Measurements from ENCODE around the gene WDR12. TPM values are rescaled to one million over a fixed set of nuclear protein-coding genes. Genes with fewer than 3 reads are reported as not detected.

Gene WDR12
- total and polyA plus RNA-seq, 2 of the 13 experiments (the other 11 are each of a cell fraction or from before 2014, with no cell fraction given): 94.4 to 216 TPM

- TF ChIP-seq DDIT3 (CRISPR knock-in tag; IDR thresholded peaks at IDR 0.05) (no peak), IRF9 (CRISPR knock-in tag; IDR thresholded peaks at IDR 0.05; ENCODE audit: borderline replicate concordance) (no peak), ZNF614 (CRISPR knock-in tag; IDR thresholded peaks at IDR 0.05; ENCODE audit: borderline replicate concordance) (no peak), TEAD2 (CRISPR knock-in tag; IDR thresholded peaks at IDR 0.05) (no peak)
Observed at GRCh38 chr2:202824901-202825300, 86.6 kb downstream of the WDR12 start (continued).

Other genes with a start within 250 kb of the WDR12 start
- gene ICA1L, start 39.9 kb downstream of the WDR12 start, total RNA-seq (2016; rRNA removed; fragmentation: Illumina TruSeq; extraction: Trizol): 2.1 and 2.4 TPM in 2 replicates
- 1.5 and 2.0 TPM in 2 replicates for gene ICA1L, start 39.9 kb downstream of the WDR12 start, polyA plus RNA-seq (2011; rRNA removed)
- 3.0 and 3.7 TPM in 2 replicates for gene CARF, start 602 bp upstream of the WDR12 start, total RNA-seq (2016; rRNA removed; fragmentation: Illumina TruSeq; extraction: Trizol)
- 5.0 and 5.4 TPM in 2 replicates for gene CARF, start 602 bp upstream of the WDR12 start, polyA plus RNA-seq (2011; rRNA removed)
- gene NBEAL1, start 103.2 kb upstream of the WDR12 start, total RNA-seq (2016; rRNA removed; fragmentation: Illumina TruSeq; extraction: Trizol): 15.7 and 27.6 TPM in 2 replicates
- gene NBEAL1, start 103.2 kb upstream of the WDR12 start, polyA plus RNA-seq (2011; rRNA removed): 5.9 and 6.4 TPM in 2 replicates